ENCODE results near the gene HOXC12.

The HOXC12 gene

GRCh38 chr12:53972152-53972702 lies 17.5 kb downstream of the HOXC12 start:
- no peak for DNase-seq

- no peak for DNase-seq
These were observed 18.1 kb downstream of the HOXC12 start, which contains the start of gene HOXC11 for GRCh38 chr12:53972722-53973235. Gene HOXC11 (plus strand): TSS chr12:53973126. CDS start chr12:53973242, 116 bp downstream.

GRCh38 chr12:53973236-53974042 lies 18.7 kb downstream of the HOXC12 start:
- no peak for DNase-seq

- DNase-seq, result no peak
These were observed 19.7 kb downstream of the HOXC12 start, which contains the start of gene HOTAIR for GRCh38 chr12:53974084-53975063. Gene HOTAIR (minus strand): TSS chr12:53974954.

- no peak for DNase-seq
These were observed 20.4 kb downstream of the HOXC12 start for GRCh38 chr12:53975064-53975471.

GRCh38 chr12:53975479-53976152 lies 20.9 kb downstream of the HOXC12 start:
- no peak for DNase-seq

- no peak for DNase-seq
These were observed 21.6 kb downstream of the HOXC12 start for GRCh38 chr12:53976172-53976822.

- no peak for DNase-seq
These were observed 22.3 kb downstream of the HOXC12 start for GRCh38 chr12:53976823-53977595.

GRCh38 chr12:53977596-53978445 lies 23.1 kb downstream of the HOXC12 start:
- DNase-seq, result no peak

- DNase-seq, result no peak
These were observed 24.0 kb downstream of the HOXC12 start for GRCh38 chr12:53978477-53979356.

GRCh38 chr12:53980104-53980801 lies 25.6 kb downstream of the HOXC12 start:
- DNase-seq, result no peak

- no peak for DNase-seq
These were observed 26.2 kb downstream of the HOXC12 start for GRCh38 chr12:53980802-53981496.

GRCh38 chr12:53981634-53982565 lies 27.2 kb downstream of the HOXC12 start:
- no peak for DNase-seq

- DNase-seq, result no peak
These were observed 28.2 kb downstream of the HOXC12 start for GRCh38 chr12:53982648-53983567.
